Fibroblast of the aortic adventitia (primary cell): ENCODE results near the gene CACNA1D. TPM values are rescaled to one million over a fixed set of nuclear protein-coding genes. Genes with fewer than 3 reads are reported as not detected.

Experiments
- DNase-seq: peaks from one replicate; pipeline ENCODE4 v3.0.0-alpha.2; 2010; ENCODE audit warnings: low read depth
- H3K4me3 ChIP-seq: 2 replicates; pipeline ENCODE4 v1.5.1; 2011; ENCODE audit warnings: low read depth, mild to moderate bottlenecking, control low read depth, low read length, moderate library complexity
- small RNA-seq: library from RNA; depleted of rRNA; stranded (forward); fragments of <200 nt; gene quantifications from one replicate; pipeline ENCODE3, GENCODE V24; 2012
- total RNA-seq: library from RNA; depleted of rRNA; stranded (reverse); fragments of >200 nt; gene quantifications from 2 replicates; pipeline ENCODE4 v1.2.3, GENCODE V29; 2012; ENCODE audit warnings: low replicate concordance
- TF ChIP-seq, protein P1 (sequence below): IDR thresholded peaks from 2 replicates; pipeline ENCODE4 v1.5.1; 2011; ENCODE audit warnings: mild to moderate bottlenecking, low read length, control low read depth, inconsistent platforms; ENCODE audit not compliant: insufficient read depth

CACNA1D gene
- total RNA-seq, 1 donor = 1.9 TPM

DNA sequence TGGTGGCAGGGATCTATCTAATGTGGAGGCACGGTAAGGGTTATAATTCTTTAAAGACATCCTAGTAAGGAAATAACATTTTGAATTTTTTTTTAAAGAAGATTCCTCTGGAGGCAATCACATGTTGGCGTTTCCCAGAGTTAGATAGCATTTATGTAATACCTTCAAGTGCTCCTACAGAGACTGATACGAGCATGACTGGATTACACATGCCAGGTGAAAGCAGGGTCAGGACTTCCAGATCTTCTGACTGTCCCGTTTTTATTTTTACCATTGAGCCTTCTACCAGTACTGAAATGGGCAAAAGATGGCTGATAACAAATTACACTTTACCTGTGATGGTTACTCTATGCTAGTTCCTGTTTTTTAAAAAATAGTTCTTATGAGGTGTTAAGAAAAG lies 365.8 kb downstream of the CACNA1D start:
- TF ChIP-seq, protein P1, sequence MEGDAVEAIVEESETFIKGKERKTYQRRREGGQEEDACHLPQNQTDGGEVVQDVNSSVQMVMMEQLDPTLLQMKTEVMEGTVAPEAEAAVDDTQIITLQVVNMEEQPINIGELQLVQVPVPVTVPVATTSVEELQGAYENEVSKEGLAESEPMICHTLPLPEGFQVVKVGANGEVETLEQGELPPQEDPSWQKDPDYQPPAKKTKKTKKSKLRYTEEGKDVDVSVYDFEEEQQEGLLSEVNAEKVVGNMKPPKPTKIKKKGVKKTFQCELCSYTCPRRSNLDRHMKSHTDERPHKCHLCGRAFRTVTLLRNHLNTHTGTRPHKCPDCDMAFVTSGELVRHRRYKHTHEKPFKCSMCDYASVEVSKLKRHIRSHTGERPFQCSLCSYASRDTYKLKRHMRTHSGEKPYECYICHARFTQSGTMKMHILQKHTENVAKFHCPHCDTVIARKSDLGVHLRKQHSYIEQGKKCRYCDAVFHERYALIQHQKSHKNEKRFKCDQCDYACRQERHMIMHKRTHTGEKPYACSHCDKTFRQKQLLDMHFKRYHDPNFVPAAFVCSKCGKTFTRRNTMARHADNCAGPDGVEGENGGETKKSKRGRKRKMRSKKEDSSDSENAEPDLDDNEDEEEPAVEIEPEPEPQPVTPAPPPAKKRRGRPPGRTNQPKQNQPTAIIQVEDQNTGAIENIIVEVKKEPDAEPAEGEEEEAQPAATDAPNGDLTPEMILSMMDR = no peak
- DNase-seq = no peak

DNA sequence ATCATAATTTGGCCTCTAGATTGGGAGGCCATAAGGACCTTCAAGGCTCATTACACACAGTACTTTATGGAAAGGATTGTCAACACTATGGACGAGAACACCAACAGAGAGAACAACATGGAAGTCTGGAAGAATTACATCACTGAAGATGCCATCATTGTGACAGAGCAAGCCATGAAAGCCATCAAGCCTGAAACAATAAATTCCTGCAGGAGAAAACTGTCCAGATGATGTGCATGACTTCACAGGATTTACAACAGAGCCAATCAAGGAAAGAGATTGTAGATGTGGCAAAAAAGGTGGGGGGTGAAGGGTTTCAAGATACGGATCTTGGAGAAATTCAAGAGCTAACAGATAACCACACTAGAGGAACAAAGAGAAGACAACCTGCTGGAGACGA lies 367.8 kb downstream of the CACNA1D start:
- no peak for DNase-seq
- TF ChIP-seq, protein P1 = no peak

More for the DNA sequence above, 365.8 kb downstream of the CACNA1D start:
- no peak overlapping the region for H3K4me3 ChIP-seq

DNA sequence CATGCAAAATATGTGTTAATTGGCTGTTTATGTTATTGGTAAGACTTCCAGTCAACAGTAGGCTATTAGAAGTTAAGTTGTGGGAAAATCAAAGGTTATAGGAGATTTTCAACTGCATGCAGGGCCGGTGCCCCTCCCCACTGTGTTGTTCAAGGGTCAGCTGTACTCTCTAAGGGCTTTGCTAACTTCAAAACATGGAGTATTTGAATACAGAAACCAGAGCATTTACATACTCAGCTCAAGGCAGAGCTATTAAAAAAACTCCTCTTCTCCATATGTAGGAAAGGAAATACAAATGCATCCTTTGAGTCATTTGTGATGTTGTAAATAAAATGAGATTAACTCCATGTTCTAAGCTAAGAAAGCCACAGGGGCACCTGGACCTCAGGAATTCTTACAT lies 368.7 kb downstream of the CACNA1D start:
- TF ChIP-seq, protein P1 = no peak
- no peak overlapping the region for H3K4me3 ChIP-seq

More for the DNA sequence above, 367.8 kb downstream of the CACNA1D start:
- H3K4me3 ChIP-seq = no peak overlapping the region

More for the DNA sequence above, 368.7 kb downstream of the CACNA1D start:
- no peak for DNase-seq

Small RNAs within 50 kb of the gene (small RNA-seq; reads per million reads assigned to genes)
- not detected for gene AC012467.1
- 12.7 reads per million, percentile 94 among the genes with 10 or more reads in this experiment for gene RF00154

Other genes starting within 250 kb of the CACNA1D start
- gene TKT, start 238.6 kb upstream of the CACNA1D start, total RNA-seq = 265 and 457 TPM in 2 replicates
- gene DCP1A, start 147.1 kb upstream of the CACNA1D start, total RNA-seq = 13.1 and 16.4 TPM in 2 replicates